GM10847 (cell line): ENCODE measurements around the gene KRTAP13-4.

Experiments used
- POLR2A ChIP-seq: IDR thresholded peaks from 2 replicates; pipeline ENCODE4 v1.6.1; 2011; ENCODE audit not compliant: insufficient read length; ENCODE audit errors: extremely low read depth

Gene KRTAP13-4

DNA sequence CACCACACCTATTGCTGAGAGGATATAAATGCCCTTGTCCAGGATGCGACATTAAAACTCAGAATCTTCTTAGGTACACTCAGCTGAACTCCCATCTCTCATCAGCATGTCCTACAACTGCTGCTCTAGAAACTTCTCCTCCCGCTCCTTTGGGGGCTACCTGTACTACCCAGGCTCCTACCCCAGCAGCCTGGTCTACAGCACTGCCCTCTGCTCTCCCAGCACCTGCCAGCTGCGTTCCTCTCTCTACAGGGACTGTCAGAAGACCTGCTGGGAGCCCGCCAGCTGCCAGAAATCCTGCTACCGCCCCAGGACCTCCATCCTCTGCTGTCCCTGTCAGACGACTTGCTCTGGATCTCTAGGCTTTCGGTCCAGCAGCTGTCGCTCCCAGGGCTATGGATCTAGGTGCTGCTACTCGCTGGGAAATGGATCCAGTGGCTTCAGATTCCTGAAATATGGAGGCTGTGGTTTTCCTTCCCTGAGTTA lies at the start of gene KRTAP13-4:
Gene KRTAP13-4 (plus strand): TSS at position 51 of the 486 bp plus-strand sequence. CDS start 56 bp downstream, at position 107.
- TF ChIP-seq POLR2A: no peak

DNA sequence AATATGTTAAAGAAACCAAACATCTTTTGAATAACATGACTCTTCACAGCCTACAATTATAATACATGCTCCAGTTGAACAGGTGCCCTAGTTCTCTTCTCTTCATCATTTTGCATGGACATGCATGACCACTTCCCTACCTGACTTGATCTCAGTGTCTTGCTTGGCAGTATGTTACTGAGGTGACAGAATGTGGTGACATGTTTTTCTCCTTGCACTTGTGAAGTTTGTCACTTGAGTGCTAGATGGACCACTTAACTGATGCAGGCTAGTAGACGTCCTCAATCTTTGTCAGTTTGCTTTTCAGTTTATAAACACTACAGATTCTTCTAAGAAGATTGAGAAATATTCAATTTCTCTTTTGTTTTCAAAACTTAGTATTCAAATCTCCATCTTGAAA lies 47.8 kb upstream of the KRTAP13-4 start:
- no peak for TF ChIP-seq POLR2A

DNA sequence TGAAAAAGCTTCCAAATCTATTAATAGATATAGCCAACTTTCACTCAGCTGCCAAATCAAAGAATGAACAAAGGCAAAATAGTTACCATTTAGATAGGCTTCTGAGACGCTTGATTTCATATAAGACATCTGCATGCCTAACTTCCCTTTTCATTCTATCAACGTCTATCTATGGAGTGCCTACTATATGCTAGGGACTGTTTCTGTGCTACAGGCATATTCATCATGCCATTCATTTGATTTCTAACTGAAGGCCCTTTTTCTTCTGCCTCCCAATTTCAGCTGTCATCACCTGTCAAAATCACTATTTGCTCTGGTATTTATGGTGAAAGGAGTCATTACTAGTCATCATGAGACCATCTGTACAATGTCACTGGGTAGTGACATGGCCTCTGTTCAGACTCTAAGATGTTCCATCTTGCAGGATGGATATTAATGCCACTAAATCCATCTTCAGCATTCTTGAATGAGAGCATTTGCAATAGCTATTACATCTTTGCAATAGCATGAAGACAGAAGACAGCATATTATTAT lies 38.5 kb upstream of the KRTAP13-4 start:
- no peak for TF ChIP-seq POLR2A

DNA sequence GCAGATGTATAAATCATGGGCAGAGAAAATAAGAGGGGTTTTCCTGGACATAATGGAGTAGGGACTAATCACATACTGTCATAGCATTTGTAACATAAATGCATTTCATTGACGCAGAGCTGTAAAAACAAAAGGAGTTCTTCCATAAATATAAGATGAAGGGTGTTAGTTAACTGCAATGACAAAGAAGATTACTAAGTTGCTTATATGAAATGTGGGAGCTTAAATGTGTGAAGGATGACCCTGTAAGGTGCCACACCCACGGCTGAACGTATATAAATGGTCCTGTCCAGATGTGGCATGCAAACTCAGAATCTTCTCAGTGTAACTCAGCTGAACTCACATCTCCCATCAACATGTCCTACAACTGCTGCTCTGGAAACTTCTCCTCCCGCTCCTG lies 34.3 kb upstream of the KRTAP13-4 start, which contains the start of gene KRTAP13-1:
Gene KRTAP13-1 (plus strand): TSS at position 301 of the 400 bp plus-strand sequence. CDS start 56 bp downstream, at position 357.
- TF ChIP-seq POLR2A: no peak

- TF ChIP-seq POLR2A: no peak
Measured at GRCh38 chr21:30408782-30409494, 21.1 kb upstream of the KRTAP13-4 start.

GRCh38 chr21:30415993-30416392 lies 14.0 kb upstream of the KRTAP13-4 start:
- no peak for TF ChIP-seq POLR2A

GRCh38 chr21:30425826-30426225 lies 4.2 kb upstream of the KRTAP13-4 start, which contains the start of gene KRTAP13-3:
Gene KRTAP13-3 (minus strand): TSS chr21:30425926. CDS start chr21:30425912, 14 bp downstream.
- no peak for TF ChIP-seq POLR2A

DNA sequence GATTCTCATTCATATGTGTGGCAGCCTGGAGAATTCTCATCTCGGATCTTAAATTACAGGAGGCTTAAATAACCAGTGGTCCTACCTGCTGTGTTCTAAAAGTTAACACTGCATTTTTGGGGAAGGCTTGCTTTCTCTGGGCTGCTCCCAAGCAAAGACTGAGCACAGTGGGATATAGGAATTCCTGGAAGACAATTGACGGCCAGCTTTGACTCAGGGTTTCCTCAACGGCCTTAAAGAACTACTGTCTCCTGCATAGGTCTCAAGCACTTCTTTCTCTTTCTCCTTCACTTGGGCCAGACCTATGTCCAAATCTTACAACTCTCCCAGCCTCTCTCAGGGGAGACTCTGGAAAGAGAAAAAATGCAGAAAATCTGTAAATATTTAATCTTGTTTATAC lies 3.3 kb upstream of the KRTAP13-4 start:
- no peak for TF ChIP-seq POLR2A

- no peak for TF ChIP-seq POLR2A
Measured at GRCh38 chr21:30434033-30434631, 4.1 kb downstream of the KRTAP13-4 start.

- TF ChIP-seq POLR2A: no peak
Measured at GRCh38 chr21:30437010-30437565, 7.1 kb downstream of the KRTAP13-4 start.

GRCh38 chr21:30439975-30440374 lies 10.0 kb downstream of the KRTAP13-4 start, which contains the start of gene KRTAP15-1:
Gene KRTAP15-1 (plus strand): TSS chr21:30440275. CDS start chr21:30440328, 53 bp downstream.
- TF ChIP-seq POLR2A: no peak

GRCh38 chr21:30443226-30443625 lies 13.2 kb downstream of the KRTAP13-4 start:
- no peak for TF ChIP-seq POLR2A

DNA sequence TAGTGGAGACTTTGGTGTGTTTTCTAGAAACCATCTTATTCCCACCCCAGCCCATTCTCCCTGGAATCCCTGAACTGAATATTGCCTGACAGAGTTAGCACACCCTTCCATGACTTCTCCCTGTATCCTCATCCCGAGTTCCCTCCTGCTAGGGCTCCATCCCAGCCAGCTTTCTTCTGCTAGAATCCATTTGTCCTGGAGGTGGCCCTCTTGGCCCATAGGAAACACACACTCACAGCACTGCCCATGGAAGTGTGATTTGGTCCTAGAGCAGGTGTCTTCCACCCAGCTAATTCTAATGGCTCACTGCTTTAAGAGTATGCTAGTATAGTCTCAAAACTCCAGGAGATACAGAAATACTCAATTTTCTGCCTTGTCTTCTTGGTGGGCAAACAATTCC lies 14.2 kb downstream of the KRTAP13-4 start:
- no peak for TF ChIP-seq POLR2A

DNA sequence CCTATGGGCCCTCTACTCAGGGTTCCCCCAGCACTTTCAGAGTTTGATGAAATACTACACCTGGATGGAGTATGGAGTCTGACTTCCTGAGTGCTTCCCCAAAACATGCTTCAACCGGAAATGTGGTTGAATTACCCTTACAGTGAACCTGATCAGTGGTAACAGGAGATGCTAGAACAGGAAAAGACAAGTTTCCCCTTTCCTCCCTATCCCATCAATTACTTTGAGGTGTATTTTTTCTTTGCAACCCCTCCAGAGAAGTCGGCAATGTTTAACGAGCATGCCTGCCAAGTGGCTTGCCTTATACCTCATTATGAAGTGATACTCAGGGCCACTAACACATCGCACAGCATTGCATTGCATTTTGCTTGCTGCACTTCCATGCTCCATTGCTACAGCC lies 17.0 kb downstream of the KRTAP13-4 start:
- no peak for TF ChIP-seq POLR2A

DNA sequence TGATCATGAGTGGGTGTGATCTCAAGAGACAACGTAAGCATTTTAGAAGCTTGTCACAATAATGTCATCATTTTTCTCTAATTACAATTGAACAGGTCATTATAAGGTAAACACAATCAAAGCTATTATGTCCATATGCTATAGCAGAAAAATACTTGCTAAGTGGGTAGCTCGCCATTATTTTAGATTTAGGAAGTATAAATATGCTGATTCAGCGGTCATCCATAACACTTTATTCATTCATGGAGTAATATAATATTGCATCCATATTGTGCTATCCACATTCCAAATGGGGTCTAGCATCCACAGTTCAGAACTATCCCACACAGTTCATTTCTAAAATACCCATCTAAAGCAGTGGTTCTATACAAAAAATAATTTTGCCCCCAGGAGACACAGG lies 18.5 kb downstream of the KRTAP13-4 start:
- TF ChIP-seq POLR2A: no peak

DNA sequence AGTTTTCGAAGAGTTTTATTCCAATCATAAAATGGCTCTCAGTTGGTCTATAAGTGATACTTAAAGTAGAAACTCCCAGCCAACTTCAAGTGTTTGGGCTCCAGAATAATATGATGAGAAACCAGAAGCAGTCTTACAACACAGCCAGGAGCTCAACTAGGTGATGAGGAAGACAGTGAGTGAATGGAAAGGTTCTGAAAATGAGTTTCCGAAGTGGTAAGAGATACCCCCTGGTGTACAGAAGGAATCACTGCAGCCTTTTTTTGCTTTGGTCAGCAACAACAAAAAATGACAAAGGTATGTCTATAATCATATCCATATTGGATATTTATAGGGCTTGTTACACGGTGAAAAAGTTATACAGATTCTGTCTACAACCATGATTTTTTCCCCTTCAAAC lies 33.7 kb downstream of the KRTAP13-4 start:
- TF ChIP-seq POLR2A: no peak
